Spinal cord (tissue), 10 donors: ENCODE measurements around the gene CNIH3. TPM values are rescaled to one million over a fixed set of nuclear protein-coding genes. Genes with fewer than 3 reads are reported as not detected.

Experiments
- DNase-seq, 6 donors: peaks; one replicate each; pipeline versions ENCODE4 v3.0.0 to v3.0.0-alpha.2; 2013 to 2015; ENCODE audit warnings: low spot score in 6 of 6, low read depth in 4 of 6
- H3K27ac ChIP-seq: one replicate; pipeline ENCODE4 v1.5.1; 2013; ENCODE audit warnings: low read depth, low read length, control low read depth
- H3K27me3 ChIP-seq: one replicate; pipeline ENCODE4 v1.6.1; 2013; ENCODE audit warnings: low read length; ENCODE audit not compliant: control insufficient read depth, insufficient read depth
- H3K36me3 ChIP-seq: one replicate; pipeline ENCODE4 v1.6.1; 2013; ENCODE audit warnings: low read length; ENCODE audit not compliant: control insufficient read depth, insufficient read depth
- H3K4me1 ChIP-seq: one replicate; pipeline ENCODE4 v1.6.1; 2013; ENCODE audit warnings: low read length; ENCODE audit not compliant: control insufficient read depth, insufficient read depth
- H3K4me3 ChIP-seq: one replicate; pipeline ENCODE4 v1.5.1; 2013; ENCODE audit warnings: low read depth, low read length, control low read depth
- H3K9me3 ChIP-seq: one replicate; pipeline ENCODE4 v1.6.1; 2013; ENCODE audit warnings: low read length; ENCODE audit not compliant: control insufficient read depth, insufficient read depth
- WGBS: methylation state at CpG from one replicate; pipeline ENCODE4 v1.1.5; 2013; ENCODE audit warnings: missing lambda C conversion rate; ENCODE audit not compliant: insufficient coverage; 5-methylcytosine and 5-hydroxymethylcytosine counted together
- polyA plus RNA-seq, 2 donors: library from polyadenylated mRNA; unstranded; fragments of 120-200 nt; gene quantifications; one replicate each; pipeline ENCODE4 v1.2.1, GENCODE V29; 2013; ENCODE audit not compliant: insufficient read length in 2 of 2
- total RNA-seq, 2 donors: library from RNA; depleted of rRNA in 1 of 2; stranded (reverse); fragments of 120-200 nt in 1 of 2; fragments of >200 nt in 1 of 2; gene quantifications; one replicate each; pipeline versions ENCODE4 v1.2.3 to v1.2.4, GENCODE V29; 2013 to 2014
- donor health status: healthy.

Gene CNIH3
- total and polyA plus RNA-seq, 4 donors: 8.3 to 18.6 (median 13.1) TPM

GRCh38 chr1:224719716-224720115 lies 103.6 kb downstream of the CNIH3 start:
- WGBS: no CpG with 5 or more reads among the region's 4 CpGs
- no peak overlapping the region for H3K27ac ChIP-seq

DNA sequence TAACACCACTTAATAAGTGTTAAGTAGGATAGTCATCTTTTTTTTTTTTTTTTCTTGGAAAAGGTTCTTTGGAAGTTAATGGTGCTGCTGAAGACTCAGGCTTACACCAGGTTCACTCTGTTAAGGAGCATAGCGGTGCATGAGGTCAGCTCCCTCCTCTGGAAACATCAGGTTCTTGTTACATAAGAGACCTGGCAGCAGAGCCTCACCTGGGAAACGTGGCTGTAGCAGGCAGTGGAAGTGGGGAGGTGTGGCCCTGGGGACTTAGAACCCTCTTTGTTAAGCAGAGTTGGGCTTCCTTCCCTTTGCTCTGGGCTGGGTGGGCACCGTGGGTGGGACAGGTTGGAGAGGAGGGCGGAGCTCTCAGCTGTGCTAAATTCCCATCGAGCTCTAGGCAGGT lies 104.1 kb downstream of the CNIH3 start:
- H3K4me3 ChIP-seq: no peak overlapping the region
- no peak overlapping the region for H3K27ac ChIP-seq
- H3K27me3 ChIP-seq: no peaks in the 10 kb centered on the region
- H3K9me3 ChIP-seq: no peaks in the 10 kb centered on the region
- 78% methylated on average over 4 of the region's 5 CpGs for WGBS
- no peak for DNase-seq
- H3K4me1 ChIP-seq: no peaks in the 10 kb centered on the region
- no peaks in the 10 kb centered on the region for H3K36me3 ChIP-seq

More at GRCh38 chr1:224719716-224720115, 103.6 kb downstream of the CNIH3 start:
- Histone ChIP-seq H3K4me3 (no peak overlapping the region), H3K4me1 (no peaks in the 10 kb centered on the region), H3K36me3 (no peaks in the 10 kb centered on the region), H3K9me3 (no peaks in the 10 kb centered on the region), H3K27me3 (no peaks in the 10 kb centered on the region)
- no peak for DNase-seq

GRCh38 chr1:224721000-224721399 lies 104.9 kb downstream of the CNIH3 start:
- WGBS: 100% methylated on average over 5 of the region's 7 CpGs
- no peak overlapping the region for H3K27ac ChIP-seq
- H3K4me3 ChIP-seq: no peak overlapping the region
- H3K9me3 ChIP-seq: no peaks in the 10 kb centered on the region
- H3K36me3 ChIP-seq: no peaks in the 10 kb centered on the region
- no peaks in the 10 kb centered on the region for H3K27me3 ChIP-seq
- no peak for DNase-seq
- H3K4me1 ChIP-seq: no peaks in the 10 kb centered on the region

GRCh38 chr1:224722838-224723237 lies 106.7 kb downstream of the CNIH3 start:
- H3K4me1 ChIP-seq: no peaks in the 10 kb centered on the region

GRCh38 chr1:224724566-224724965 lies 108.4 kb downstream of the CNIH3 start:
- Histone ChIP-seq H3K27ac (no peak overlapping the region), H3K9me3 (no peaks in the 10 kb centered on the region), H3K4me1 (no peaks in the 10 kb centered on the region), H3K36me3 (no peaks in the 10 kb centered on the region), H3K27me3 (no peaks in the 10 kb centered on the region), H3K4me3 (no peak overlapping the region)
- WGBS: no CpG with 5 or more reads among the region's 2 CpGs
- no peak for DNase-seq

More at GRCh38 chr1:224722838-224723237, 106.7 kb downstream of the CNIH3 start:
- WGBS: 60% methylated on average over 7 of the region's 8 CpGs
- H3K9me3 ChIP-seq: no peaks in the 10 kb centered on the region
- no peak overlapping the region for H3K27ac ChIP-seq
- no peak overlapping the region for H3K4me3 ChIP-seq
- no peak for DNase-seq
- no peaks in the 10 kb centered on the region for H3K27me3 ChIP-seq
- no peaks in the 10 kb centered on the region for H3K36me3 ChIP-seq

GRCh38 chr1:224726441-224727182 lies 110.5 kb downstream of the CNIH3 start:
- 65% methylated on average over 6 of the region's 10 CpGs for WGBS
- no peak for DNase-seq
- Histone ChIP-seq H3K36me3 (no peaks in the 10 kb centered on the region), H3K4me3 (no peak overlapping the region), H3K9me3 (no peaks in the 10 kb centered on the region), H3K27ac (no peak overlapping the region), H3K27me3 (no peaks in the 10 kb centered on the region), H3K4me1 (no peaks in the 10 kb centered on the region)

DNA sequence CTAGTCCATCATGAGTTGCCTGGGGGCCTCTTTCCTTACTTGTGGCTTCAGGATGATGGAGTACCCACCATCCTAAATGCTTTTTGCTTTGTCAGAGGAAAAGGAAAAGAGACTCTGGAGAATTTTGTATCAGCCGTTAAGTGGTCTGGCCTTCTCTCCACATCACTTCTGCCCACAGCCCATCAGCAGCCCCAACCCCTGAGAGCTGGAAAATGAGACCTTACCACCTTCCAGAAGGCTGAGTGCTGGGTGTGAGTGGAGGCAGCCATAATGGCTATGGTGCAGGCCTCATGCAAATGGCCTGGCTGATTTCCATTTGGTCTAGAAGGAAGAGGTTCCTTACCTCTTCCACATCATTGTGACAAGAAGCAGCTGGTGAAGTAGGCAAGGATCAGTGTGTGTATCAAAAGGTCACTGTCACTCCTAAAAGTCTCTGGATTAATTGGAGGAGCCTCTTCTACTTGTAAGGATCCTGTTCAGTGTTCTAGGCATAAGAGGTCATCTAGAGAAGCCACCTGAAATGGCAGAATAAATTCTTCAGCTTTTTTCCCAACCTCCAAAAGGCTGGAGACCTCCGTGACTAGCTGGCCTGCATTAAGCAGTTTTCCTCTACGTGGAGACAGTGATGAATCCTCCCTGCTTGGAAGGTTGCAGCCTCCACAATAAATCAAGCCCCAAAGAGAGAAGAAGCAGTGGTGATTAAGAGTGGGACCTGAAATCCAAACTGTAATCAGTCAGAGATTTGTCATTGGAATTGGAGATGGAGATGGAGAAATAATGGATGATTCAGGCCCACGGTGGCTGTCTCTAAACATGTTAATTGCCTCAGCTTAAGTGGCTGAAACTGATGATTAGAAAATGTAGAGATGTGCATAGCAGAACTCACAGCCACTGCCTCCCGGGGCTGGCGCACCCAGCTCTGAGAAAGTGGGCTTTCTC lies 111.5 kb downstream of the CNIH3 start:
- no peaks in the 10 kb centered on the region for H3K9me3 ChIP-seq
- no peak overlapping the region for H3K4me3 ChIP-seq
- H3K27me3 ChIP-seq: no peaks in the 10 kb centered on the region
- H3K36me3 ChIP-seq: no peaks in the 10 kb centered on the region
- 80% methylated on average over 3 of the region's 6 CpGs for WGBS
- H3K27ac ChIP-seq: no peak overlapping the region
- peak in 1 of 6 donors; percentile 68 for DNase-seq
- no peaks in the 10 kb centered on the region for H3K4me1 ChIP-seq

DNA sequence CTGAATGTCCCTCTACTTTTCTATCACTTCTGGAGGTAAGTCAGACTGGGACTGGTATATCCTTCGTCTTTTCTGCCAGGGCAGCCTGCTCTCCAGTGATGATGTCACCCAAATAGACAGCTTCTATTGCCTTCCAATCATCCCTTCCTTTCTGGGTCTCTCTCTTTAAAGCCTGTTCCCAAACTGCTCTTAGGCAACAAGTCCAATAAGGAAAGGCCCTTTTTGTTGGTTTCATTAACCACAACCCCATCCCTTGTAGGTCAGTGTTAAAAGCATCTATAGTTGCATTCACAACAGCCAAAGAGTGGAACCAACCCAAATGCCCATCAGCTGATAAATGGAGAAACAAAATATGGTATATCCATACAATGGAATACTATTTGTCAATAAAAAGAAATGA lies 114.4 kb downstream of the CNIH3 start:
- 91% methylated on average over 1 of the region's 1 CpG for WGBS
- no peak for DNase-seq

GRCh38 chr1:224730965-224731364 lies 114.8 kb downstream of the CNIH3 start:
- Histone ChIP-seq H3K27me3 (no peaks in the 10 kb centered on the region), H3K27ac (no peak overlapping the region), H3K4me3 (no peak overlapping the region), H3K36me3 (no peaks in the 10 kb centered on the region), H3K9me3 (no peaks in the 10 kb centered on the region), H3K4me1 (no peaks in the 10 kb centered on the region)
- DNase-seq: no peak

More for the DNA sequence above, 114.4 kb downstream of the CNIH3 start:
- no peaks in the 10 kb centered on the region for H3K9me3 ChIP-seq
- no peaks in the 10 kb centered on the region for H3K4me1 ChIP-seq
- H3K36me3 ChIP-seq: no peaks in the 10 kb centered on the region
- H3K27me3 ChIP-seq: no peaks in the 10 kb centered on the region
- no peak overlapping the region for H3K27ac ChIP-seq
- H3K4me3 ChIP-seq: no peak overlapping the region
